SK-N-SH (cell line): Measurements from ENCODE around the gene PGF. TPM values are rescaled to one million over a fixed set of nuclear protein-coding genes. Genes with fewer than 3 reads are reported as not detected.

Source experiments
- CTCF ChIA-PET: fragments of 300-600, 350-600 bp; formaldehyde crosslinking; extraction: SDS; loops from one replicate; lab custom pipeline; 2021; lab: Yijun Ruan, JAX
- POLR2A ChIA-PET: fragments of 350-600 bp; sonication (Branson Sonifier 250); formaldehyde crosslinking; extraction: SDS; loops from one replicate; lab custom pipeline; 2020; ENCODE audit warnings: antibody characterized with exemption, inconsistent platforms; lab: Yijun Ruan, JAX
- DNase-seq: peaks from one replicate; pipeline ENCODE4 v3.0.0; 2012
- H2AFZ ChIP-seq: fragments of 200-600 bp; sonication (generic); 2 replicates; pipeline ENCODE4 v1.8.1; 2016; ENCODE audit warnings: antibody characterized with exemption, mild to moderate bottlenecking, low read depth
- H3F3A ChIP-seq: fragments of 200-600 bp; sonication (generic); replicated peaks from 2 replicates; pipeline ENCODE3; 2016; ENCODE audit warnings: antibody characterized with exemption, mild to moderate bottlenecking; ENCODE audit not compliant: insufficient read depth
- H3K27ac ChIP-seq, 2 experiments: fragments of 200-500 bp in 1 of 2; fragments of 200-600 bp in 1 of 2; sonication (Bioruptor generic) in 1 of 2; sonication (generic), shearing (Covaris generic) in 1 of 2; 2 replicates each; pipeline versions ENCODE4 v1.5.1 to v1.6.1; 2014 to 2016; ENCODE audit warnings: low read depth in 2 of 2, inconsistent platforms in 1 of 2, low read length in 1 of 2, mild to moderate bottlenecking in 1 of 2, mixed read lengths in 1 of 2
- H3K27me3 ChIP-seq: fragments of 200-600 bp; sonication (generic), shearing (Covaris generic); 2 replicates; pipeline ENCODE4 v1.6.1; 2016; ENCODE audit warnings: mixed run types; ENCODE audit not compliant: insufficient read depth
- H3K36me3 ChIP-seq, 2 experiments: fragments of 200-500 bp in 1 of 2; fragments of 200-600 bp in 1 of 2; sonication (Bioruptor generic) in 1 of 2; sonication (generic) in 1 of 2; replicated peaks in 1 of 2; 2 replicates each; pipeline versions ENCODE3 to v1.5.1; 2014 to 2016; ENCODE audit warnings: low read length in 1 of 2, mild to moderate bottlenecking in 1 of 2; ENCODE audit not compliant: insufficient read depth in 2 of 2, control insufficient read depth in 1 of 2
- H3K4me1 ChIP-seq, 2 experiments: fragments of 200-500 bp in 1 of 2; fragments of 200-600 bp in 1 of 2; sonication (Bioruptor generic) in 1 of 2; sonication (generic), shearing (Covaris generic) in 1 of 2; 2 replicates each; pipeline versions ENCODE4 v1.5.1 to v1.6.1; 2014 to 2016; ENCODE audit warnings: low read depth in 1 of 2, low read length in 1 of 2, mixed run types in 1 of 2; ENCODE audit not compliant: insufficient read depth in 2 of 2, control insufficient read depth in 1 of 2
- H3K4me2 ChIP-seq: fragments of 200-600 bp; sonication (generic), shearing (Covaris generic); 2 replicates; pipeline ENCODE4 v1.6.1; 2017; ENCODE audit warnings: mixed run types
- H3K4me3 ChIP-seq, 2 experiments: fragments of 200-500 bp in 1 of 2; fragments of 200-600 bp in 1 of 2; sonication (Bioruptor generic) in 1 of 2; sonication (generic), shearing (Covaris generic) in 1 of 2; 2 replicates each; pipeline versions ENCODE4 v1.5.1 to v1.8.1; 2014 to 2016; ENCODE audit warnings: low read depth in 2 of 2, inconsistent platforms in 1 of 2, low read length in 1 of 2, mild to moderate bottlenecking in 1 of 2, mixed read lengths in 1 of 2, moderate library complexity in 1 of 2
- H3K79me2 ChIP-seq: fragments of 200-600 bp; sonication (generic); 2 replicates; pipeline ENCODE4 v1.8.1; 2017; ENCODE audit warnings: mild to moderate bottlenecking; ENCODE audit not compliant: insufficient read depth
- H3K9ac ChIP-seq: fragments of 200-600 bp; sonication (generic); 2 replicates; pipeline ENCODE4 v1.6.1; 2017; ENCODE audit warnings: mixed run types
- H3K9me2 ChIP-seq: fragments of 200-600 bp; sonication (generic); 2 replicates; pipeline ENCODE4 v1.6.1; 2017; ENCODE audit warnings: mixed run types
- H3K9me3 ChIP-seq: fragments of 200-600 bp; sonication (generic); 2 replicates; pipeline ENCODE4 v1.6.1; 2017; ENCODE audit warnings: mixed run types, mild to moderate bottlenecking, moderate library complexity
- H4K20me1 ChIP-seq: fragments of 200-600 bp; sonication (generic); 2 replicates; pipeline ENCODE4 v1.6.1; 2017; ENCODE audit warnings: mild to moderate bottlenecking, mixed run types; ENCODE audit not compliant: insufficient read depth
- CHD2 ChIP-seq: fragments of 150-350 bp; IDR thresholded peaks from 2 replicates; pipeline ENCODE4 v1.6.1; 2018; ENCODE audit warnings: low read length; ENCODE audit not compliant: partially characterized antibody
- ELF1 ChIP-seq: IDR thresholded peaks from 2 replicates; pipeline ENCODE4 v1.4.0; 2012
- EZH2phosphoT487 ChIP-seq: fragments of 200-600 bp; sonication (generic); IDR thresholded peaks from 2 replicates; pipeline ENCODE4 v1.6.1; 2017; ENCODE audit warnings: low read depth, mixed run types, mild to moderate bottlenecking, antibody characterized with exemption, moderate library complexity, borderline replicate concordance
- FOSL2 ChIP-seq: IDR thresholded peaks from 2 replicates; pipeline ENCODE4 v1.4.0; 2012; ENCODE audit warnings: low read depth, mild to moderate bottlenecking, moderate library complexity, borderline replicate concordance
- FOXJ3 ChIP-seq: sonication (generic); formaldehyde crosslinking; IDR thresholded peaks from 2 replicates; pipeline ENCODE4 v1.5.1; 2020; ENCODE audit warnings: mild to moderate bottlenecking, missing genetic modification reagents
- GATA2 ChIP-seq: sonication (generic); formaldehyde crosslinking; IDR thresholded peaks from 2 replicates; pipeline ENCODE4 v1.5.0; 2020; ENCODE audit warnings: mild to moderate bottlenecking, missing genetic modification reagents
- JUND ChIP-seq: IDR thresholded peaks from 2 replicates; pipeline ENCODE4 v1.4.0; 2012
- MXI1 ChIP-seq: IDR thresholded peaks from 2 replicates; pipeline ENCODE4 v1.6.1; 2012; ENCODE audit warnings: mild to moderate bottlenecking, low read depth, low read length, improper control_type of control experiment
- NFIC ChIP-seq: IDR thresholded peaks from 2 replicates; pipeline ENCODE4 v1.4.0; 2012; ENCODE audit warnings: borderline replicate concordance
- RXRA ChIP-seq: IDR thresholded peaks from 2 replicates; pipeline ENCODE4 v1.4.0; 2012; ENCODE audit warnings: low read depth, mild to moderate bottlenecking, borderline replicate concordance
- SIN3A ChIP-seq: IDR thresholded peaks from 2 replicates; pipeline ENCODE4 v1.6.1; 2012; ENCODE audit warnings: low read depth, mild to moderate bottlenecking, low read length, moderate library complexity, borderline replicate concordance
- TAF1 ChIP-seq: IDR thresholded peaks from 2 replicates; pipeline ENCODE4 v1.6.1; 2012; ENCODE audit warnings: low read depth, mild to moderate bottlenecking, low read length, moderate library complexity, borderline replicate concordance
- TEAD4 ChIP-seq: IDR thresholded peaks from 2 replicates; pipeline ENCODE4 v1.4.0; 2012; ENCODE audit warnings: mild to moderate bottlenecking, borderline replicate concordance; ENCODE audit not compliant: insufficient read depth
- YY1 ChIP-seq: IDR thresholded peaks from 2 replicates; pipeline ENCODE4 v1.4.0; 2012; ENCODE audit warnings: low read depth, mild to moderate bottlenecking
- WGBS: methylation state at CpG from one replicate; pipeline ENCODE4 v1.1.6; 2017; ENCODE audit warnings: low lambda C conversion rate; 5-methylcytosine and 5-hydroxymethylcytosine counted together
- polyA plus RNA-seq, 3 experiments: library from polyadenylated mRNA; depleted of rRNA; stranded (reverse); fragments of >200 nt; gene quantifications; 2 replicates each; pipeline ENCODE4 v1.2.3, GENCODE V29; 2012
- TF ChIP-seq, protein P1 (sequence below): IDR thresholded peaks from 2 replicates; pipeline ENCODE4 v1.6.1; 2012; ENCODE audit warnings: mild to moderate bottlenecking, low read depth, low read length, moderate library complexity
- TF ChIP-seq, protein P2 (sequence below): IDR thresholded peaks from 2 replicates; pipeline ENCODE4 v1.4.0; 2012; ENCODE audit warnings: low read depth, borderline replicate concordance
- TF ChIP-seq, protein P3 (sequence below): fragments of 150-350 bp; IDR thresholded peaks from 2 replicates; pipeline ENCODE4 v1.6.1; 2017; ENCODE audit warnings: antibody characterized with exemption, low read length, low read depth, borderline replicate concordance
- TF ChIP-seq, protein P4 (sequence below): fragments of 150-350 bp; IDR thresholded peaks from 2 replicates; pipeline ENCODE4 v1.6.1; 2016; ENCODE audit warnings: mild to moderate bottlenecking, low read depth, low read length
- TF ChIP-seq, protein P5 (sequence below): IDR thresholded peaks from 2 replicates; pipeline ENCODE4 v1.4.0; 2012; ENCODE audit warnings: low read depth, borderline replicate concordance
- TF ChIP-seq, protein P6 (sequence below): fragments of 200-600 bp; sonication (generic); IDR thresholded peaks from 2 replicates; pipeline ENCODE4 v1.6.1; 2017; ENCODE audit warnings: antibody characterized with exemption, mild to moderate bottlenecking, moderate library complexity

PGF gene
- polyA plus RNA-seq, 1 of the 3 experiments (the other 2 are of a cell fraction) = 4.4 TPM

DNA sequence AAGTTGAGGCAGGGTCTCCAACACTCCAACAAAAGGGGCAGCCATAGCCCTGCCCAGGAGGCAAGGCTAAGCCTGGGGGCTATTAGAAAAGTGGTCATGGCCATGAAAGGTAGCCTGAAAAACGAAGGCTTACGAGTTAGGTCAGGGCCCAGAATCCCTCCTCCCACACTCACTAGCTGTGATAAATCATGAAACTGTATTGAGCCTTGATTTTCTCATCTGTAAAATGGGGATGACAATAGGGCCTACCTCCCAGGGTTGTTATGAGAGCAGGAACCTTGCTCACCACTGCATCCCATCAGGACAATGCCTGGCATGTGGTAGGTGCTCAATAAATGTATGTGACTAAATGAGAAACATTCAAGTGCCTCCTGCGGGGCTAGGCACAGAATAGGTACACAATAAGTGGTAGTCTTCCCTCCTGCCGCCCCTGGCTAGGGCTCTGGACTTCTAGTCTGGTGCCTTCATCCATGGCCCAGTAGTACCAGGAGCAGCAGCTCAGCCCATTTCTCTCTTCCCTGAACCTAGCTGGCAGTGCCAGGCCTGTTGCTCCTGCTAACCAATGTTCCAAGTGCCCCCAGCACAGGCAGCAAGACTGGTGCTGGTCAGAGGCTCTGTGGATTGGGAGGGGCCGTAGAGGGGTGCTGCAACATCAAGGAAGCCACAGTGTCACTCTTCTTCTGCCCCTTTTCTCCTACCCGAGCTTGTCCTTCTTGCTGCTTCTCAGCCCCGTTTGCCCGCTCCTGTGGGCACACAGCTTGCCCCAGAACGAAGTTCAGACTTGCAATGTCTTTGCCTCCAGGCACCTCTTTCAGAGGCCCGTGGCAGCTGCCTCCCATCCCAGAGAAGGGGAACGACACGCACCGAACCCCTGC, 7.8 kb downstream of the PGF start:
- H3F3A ChIP-seq = peaks cover 8% of the 10 kb centered on the region
- no peak overlapping the region for H3K27ac ChIP-seq
- no peaks in the 10 kb centered on the region for H3K9me2 ChIP-seq
- no peak overlapping the region for H3K4me2 ChIP-seq
- no peak overlapping the region for H2AFZ ChIP-seq
- H3K36me3 ChIP-seq = no peaks in the 10 kb centered on the region
- H3K27me3 ChIP-seq = no peaks in the 10 kb centered on the region
- TF ChIP-seq SIN3A (no peak), NFIC (no peak), GATA2 (CRISPR knock-in tag) (no peak), FOSL2 (no peak), CHD2 (no peak), FOXJ3 (CRISPR knock-in tag) (no peak), RXRA (no peak), EZH2phosphoT487 (no peak), YY1 (no peak), ELF1 (no peak), TEAD4 (no peak), MXI1 (no peak), TAF1 (no peak), JUND (no peak)
- TF ChIP-seq, protein P1, sequence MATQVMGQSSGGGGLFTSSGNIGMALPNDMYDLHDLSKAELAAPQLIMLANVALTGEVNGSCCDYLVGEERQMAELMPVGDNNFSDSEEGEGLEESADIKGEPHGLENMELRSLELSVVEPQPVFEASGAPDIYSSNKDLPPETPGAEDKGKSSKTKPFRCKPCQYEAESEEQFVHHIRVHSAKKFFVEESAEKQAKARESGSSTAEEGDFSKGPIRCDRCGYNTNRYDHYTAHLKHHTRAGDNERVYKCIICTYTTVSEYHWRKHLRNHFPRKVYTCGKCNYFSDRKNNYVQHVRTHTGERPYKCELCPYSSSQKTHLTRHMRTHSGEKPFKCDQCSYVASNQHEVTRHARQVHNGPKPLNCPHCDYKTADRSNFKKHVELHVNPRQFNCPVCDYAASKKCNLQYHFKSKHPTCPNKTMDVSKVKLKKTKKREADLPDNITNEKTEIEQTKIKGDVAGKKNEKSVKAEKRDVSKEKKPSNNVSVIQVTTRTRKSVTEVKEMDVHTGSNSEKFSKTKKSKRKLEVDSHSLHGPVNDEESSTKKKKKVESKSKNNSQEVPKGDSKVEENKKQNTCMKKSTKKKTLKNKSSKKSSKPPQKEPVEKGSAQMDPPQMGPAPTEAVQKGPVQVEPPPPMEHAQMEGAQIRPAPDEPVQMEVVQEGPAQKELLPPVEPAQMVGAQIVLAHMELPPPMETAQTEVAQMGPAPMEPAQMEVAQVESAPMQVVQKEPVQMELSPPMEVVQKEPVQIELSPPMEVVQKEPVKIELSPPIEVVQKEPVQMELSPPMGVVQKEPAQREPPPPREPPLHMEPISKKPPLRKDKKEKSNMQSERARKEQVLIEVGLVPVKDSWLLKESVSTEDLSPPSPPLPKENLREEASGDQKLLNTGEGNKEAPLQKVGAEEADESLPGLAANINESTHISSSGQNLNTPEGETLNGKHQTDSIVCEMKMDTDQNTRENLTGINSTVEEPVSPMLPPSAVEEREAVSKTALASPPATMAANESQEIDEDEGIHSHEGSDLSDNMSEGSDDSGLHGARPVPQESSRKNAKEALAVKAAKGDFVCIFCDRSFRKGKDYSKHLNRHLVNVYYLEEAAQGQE = no peak
- TF ChIP-seq, protein P2, sequence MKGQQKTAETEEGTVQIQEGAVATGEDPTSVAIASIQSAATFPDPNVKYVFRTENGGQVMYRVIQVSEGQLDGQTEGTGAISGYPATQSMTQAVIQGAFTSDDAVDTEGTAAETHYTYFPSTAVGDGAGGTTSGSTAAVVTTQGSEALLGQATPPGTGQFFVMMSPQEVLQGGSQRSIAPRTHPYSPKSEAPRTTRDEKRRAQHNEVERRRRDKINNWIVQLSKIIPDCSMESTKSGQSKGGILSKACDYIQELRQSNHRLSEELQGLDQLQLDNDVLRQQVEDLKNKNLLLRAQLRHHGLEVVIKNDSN = no peak
- TF ChIP-seq, protein P3, sequence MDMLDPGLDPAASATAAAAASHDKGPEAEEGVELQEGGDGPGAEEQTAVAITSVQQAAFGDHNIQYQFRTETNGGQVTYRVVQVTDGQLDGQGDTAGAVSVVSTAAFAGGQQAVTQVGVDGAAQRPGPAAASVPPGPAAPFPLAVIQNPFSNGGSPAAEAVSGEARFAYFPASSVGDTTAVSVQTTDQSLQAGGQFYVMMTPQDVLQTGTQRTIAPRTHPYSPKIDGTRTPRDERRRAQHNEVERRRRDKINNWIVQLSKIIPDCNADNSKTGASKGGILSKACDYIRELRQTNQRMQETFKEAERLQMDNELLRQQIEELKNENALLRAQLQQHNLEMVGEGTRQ = no peak
- TF ChIP-seq, protein P4, sequence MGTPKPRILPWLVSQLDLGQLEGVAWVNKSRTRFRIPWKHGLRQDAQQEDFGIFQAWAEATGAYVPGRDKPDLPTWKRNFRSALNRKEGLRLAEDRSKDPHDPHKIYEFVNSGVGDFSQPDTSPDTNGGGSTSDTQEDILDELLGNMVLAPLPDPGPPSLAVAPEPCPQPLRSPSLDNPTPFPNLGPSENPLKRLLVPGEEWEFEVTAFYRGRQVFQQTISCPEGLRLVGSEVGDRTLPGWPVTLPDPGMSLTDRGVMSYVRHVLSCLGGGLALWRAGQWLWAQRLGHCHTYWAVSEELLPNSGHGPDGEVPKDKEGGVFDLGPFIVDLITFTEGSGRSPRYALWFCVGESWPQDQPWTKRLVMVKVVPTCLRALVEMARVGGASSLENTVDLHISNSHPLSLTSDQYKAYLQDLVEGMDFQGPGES = no peak
- TF ChIP-seq, protein P5, sequence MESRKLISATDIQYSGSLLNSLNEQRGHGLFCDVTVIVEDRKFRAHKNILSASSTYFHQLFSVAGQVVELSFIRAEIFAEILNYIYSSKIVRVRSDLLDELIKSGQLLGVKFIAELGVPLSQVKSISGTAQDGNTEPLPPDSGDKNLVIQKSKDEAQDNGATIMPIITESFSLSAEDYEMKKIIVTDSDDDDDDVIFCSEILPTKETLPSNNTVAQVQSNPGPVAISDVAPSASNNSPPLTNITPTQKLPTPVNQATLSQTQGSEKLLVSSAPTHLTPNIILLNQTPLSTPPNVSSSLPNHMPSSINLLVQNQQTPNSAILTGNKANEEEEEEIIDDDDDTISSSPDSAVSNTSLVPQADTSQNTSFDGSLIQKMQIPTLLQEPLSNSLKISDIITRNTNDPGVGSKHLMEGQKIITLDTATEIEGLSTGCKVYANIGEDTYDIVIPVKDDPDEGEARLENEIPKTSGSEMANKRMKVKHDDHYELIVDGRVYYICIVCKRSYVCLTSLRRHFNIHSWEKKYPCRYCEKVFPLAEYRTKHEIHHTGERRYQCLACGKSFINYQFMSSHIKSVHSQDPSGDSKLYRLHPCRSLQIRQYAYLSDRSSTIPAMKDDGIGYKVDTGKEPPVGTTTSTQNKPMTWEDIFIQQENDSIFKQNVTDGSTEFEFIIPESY = no peak
- TF ChIP-seq, protein P6, sequence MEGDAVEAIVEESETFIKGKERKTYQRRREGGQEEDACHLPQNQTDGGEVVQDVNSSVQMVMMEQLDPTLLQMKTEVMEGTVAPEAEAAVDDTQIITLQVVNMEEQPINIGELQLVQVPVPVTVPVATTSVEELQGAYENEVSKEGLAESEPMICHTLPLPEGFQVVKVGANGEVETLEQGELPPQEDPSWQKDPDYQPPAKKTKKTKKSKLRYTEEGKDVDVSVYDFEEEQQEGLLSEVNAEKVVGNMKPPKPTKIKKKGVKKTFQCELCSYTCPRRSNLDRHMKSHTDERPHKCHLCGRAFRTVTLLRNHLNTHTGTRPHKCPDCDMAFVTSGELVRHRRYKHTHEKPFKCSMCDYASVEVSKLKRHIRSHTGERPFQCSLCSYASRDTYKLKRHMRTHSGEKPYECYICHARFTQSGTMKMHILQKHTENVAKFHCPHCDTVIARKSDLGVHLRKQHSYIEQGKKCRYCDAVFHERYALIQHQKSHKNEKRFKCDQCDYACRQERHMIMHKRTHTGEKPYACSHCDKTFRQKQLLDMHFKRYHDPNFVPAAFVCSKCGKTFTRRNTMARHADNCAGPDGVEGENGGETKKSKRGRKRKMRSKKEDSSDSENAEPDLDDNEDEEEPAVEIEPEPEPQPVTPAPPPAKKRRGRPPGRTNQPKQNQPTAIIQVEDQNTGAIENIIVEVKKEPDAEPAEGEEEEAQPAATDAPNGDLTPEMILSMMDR = no peak
- no peaks in the 10 kb centered on the region for H4K20me1 ChIP-seq
- no peaks in the 10 kb centered on the region for H3K9me3 ChIP-seq
- POLR2A ChIA-PET = no interaction called here
- CTCF ChIA-PET = interaction anchor here (0.8 to 18.5 kb wide), 22 partner anchors 9 to 356 kb away, joined by 3 to 290 read pairs (median 4); partner anchors contain the start of genes ACYP1, EIF2B2, RPS6KL1 and ZC2HC1C
- 83% methylated on average over 13 of the region's 13 CpGs for WGBS
- H3K4me1 ChIP-seq = peaks cover 0 to 12% of the 10 kb centered on the region in 2 experiments; a peak in 1 of 4 replicates
- no peaks in the 10 kb centered on the region for H3K79me2 ChIP-seq
- no peak for DNase-seq
- H3K4me3 ChIP-seq = no peak overlapping the region
- no peak overlapping the region for H3K9ac ChIP-seq
